HG03139 (cell line): ENCODE data around the gene MAP4K2.
A peak's percentile ranks its signal among the peaks of the same experiment; 100 is the strongest.

Experiments
- ATAC-seq: cut with Tn5 transposase; IDR thresholded peaks from one replicate; pipeline ENCODE4 v1.9.1; 2021; ENCODE audit not compliant: unreplicated experiment

The MAP4K2 gene

GRCh38 chr11:64813826-64814225, 10.8 kb upstream of the MAP4K2 start:
- ATAC-seq = no peak

DNA sequence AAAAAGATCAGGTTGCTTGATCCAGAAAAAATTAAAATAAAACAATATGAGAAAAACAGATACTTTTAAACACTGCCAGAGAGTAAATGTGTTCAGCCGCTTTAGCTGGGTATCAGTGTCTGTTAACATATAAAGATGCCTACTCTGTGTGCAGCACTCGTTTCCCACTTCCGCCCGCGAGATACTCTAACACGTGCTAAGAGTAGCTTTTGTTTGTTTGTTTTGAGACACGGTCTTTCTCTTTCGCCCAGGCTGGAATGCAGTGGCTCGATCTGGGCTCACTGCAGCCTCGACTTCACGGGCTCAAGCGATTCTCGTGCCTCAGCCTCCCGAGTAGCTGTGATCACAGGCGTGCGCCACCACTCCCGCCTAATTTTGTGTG, 7.9 kb upstream of the MAP4K2 start:
- no peak for ATAC-seq

- ATAC-seq = peak; percentile 61
These were observed 7.4 kb upstream of the MAP4K2 start, which contains the start of gene MEN1 for GRCh38 chr11:64810271-64810890. Gene MEN1 (minus strand): TSS chr11:64810551. CDS start chr11:64810109, 442 bp downstream.

DNA sequence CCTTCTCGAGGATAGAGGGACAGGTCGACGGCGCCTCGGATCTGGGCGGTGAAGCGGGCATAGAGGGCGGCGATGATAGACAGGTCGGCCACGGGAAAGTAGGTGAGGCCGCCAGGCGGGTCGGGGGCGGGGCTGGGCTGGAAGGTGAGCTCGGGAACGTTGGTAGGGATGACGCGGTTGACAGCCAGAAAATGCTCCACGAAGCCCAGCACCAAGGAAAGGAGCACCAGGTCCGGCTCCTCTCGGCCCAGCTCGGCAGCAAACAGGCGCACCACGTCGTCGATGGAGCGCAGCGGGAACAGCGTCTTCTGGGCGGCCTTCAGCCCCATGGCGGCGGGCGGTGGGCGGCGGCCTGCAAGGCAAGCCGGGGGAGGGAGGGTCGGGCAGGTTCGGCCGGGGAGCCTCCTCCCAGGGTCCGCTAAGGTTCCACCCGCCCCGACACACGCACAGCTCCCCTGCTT, 6.8 kb upstream of the MAP4K2 start:
- no peak for ATAC-seq

DNA sequence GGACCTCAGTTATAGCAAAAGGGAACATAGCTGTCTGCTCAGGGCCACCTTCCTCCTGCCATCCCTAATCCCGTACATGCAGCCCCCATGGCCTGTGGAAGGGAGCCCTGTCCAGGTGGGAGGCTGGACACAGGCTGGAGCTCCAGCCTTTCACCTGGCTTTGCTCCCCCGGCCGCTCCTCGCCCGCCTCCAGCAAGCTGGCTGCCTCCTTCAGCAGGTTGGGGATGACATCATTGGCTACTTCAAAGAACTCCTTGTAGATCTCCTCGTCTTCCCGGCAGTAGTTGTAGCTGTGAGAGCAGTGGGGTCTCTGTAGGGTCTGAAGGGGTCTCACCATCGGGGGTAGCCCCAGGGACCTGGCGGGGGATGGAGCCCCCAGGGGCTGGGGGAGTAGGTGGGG, 2.5 kb upstream of the MAP4K2 start:
- ATAC-seq = no peak

DNA sequence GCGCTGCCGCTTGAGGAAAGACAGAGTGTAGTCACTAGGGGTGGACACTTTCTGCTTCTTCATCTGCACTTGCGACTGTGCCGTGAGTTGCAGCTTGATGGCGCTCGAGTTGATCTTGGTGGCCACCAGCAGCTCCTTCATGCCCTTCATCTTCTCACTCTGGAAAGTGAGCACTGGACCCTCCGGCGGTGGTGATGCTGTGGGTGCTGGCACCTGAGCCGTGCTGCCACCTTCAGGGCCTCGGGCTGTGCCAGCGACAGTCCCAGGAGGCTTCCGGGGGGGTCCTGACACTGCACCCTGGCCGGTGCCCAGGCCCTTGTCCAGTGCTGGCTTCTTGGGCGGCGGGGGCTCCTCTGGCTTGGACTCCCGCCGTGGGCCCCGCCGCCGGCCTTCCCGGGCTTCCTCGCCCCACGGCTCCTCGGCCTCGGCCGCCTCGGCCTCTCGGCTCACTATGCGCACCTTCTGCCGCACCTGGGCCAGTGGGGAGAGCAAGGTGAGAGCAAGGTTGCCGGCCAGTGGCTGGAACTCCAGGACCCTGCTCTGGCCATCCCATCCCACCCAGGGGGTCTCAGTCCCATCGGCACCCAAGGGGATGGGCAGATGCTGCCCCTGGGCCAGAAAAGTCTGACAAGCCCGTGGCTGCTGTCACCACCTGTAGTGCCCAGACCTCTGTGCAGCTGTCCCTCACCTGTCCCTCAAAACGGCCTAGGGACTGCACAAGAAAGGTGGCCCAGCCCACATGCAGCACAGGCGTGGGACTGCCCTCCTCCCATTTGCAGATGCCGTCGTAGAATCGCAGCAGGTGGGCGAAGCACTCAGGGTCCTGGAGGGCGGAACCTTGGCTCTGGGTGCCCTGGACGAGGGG, 1.6 kb upstream of the MAP4K2 start:
- no peak for ATAC-seq

- ATAC-seq = no peak
These were observed 882 bp upstream of the MAP4K2 start for GRCh38 chr11:64803846-64804345.

DNA sequence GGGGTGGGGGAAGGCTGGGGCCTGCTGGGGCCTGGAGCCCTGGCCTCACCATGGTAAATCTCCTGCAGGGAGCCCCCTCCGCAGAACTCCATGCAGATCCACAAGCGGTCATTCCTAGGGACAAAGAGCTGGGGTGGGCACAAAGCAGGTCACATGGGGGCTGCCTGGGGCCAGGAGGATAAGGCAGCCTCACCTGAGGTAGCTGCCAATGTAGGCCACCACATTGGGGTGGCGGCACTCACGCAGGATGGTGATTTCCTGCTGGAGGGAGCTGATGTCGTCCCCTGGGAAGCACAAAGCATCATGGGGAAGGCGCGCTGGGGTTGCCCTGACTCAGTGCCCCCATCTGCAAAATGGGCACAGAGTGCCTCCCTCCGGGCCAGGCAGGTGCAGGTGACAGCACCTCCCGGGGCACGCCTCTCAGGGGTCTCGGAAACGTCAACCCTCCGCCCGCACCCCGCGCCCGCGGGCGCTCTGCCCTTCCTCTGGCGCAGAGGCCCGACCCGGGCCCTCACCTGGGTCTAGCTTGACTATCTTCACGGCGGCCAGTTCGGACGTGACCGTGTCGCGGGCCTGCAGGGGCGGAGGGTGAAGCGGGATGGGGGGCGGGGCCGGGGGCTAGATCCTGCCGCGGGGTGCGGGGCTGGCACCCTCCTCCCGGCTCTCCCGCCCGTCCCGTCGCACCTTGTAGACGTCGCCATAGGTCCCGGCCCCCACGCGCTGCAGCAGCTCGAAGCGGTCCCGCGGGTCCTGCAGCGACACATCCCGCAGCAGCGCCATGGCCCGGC, 450 bp downstream of the MAP4K2 start:
- ATAC-seq = no peak

DNA sequence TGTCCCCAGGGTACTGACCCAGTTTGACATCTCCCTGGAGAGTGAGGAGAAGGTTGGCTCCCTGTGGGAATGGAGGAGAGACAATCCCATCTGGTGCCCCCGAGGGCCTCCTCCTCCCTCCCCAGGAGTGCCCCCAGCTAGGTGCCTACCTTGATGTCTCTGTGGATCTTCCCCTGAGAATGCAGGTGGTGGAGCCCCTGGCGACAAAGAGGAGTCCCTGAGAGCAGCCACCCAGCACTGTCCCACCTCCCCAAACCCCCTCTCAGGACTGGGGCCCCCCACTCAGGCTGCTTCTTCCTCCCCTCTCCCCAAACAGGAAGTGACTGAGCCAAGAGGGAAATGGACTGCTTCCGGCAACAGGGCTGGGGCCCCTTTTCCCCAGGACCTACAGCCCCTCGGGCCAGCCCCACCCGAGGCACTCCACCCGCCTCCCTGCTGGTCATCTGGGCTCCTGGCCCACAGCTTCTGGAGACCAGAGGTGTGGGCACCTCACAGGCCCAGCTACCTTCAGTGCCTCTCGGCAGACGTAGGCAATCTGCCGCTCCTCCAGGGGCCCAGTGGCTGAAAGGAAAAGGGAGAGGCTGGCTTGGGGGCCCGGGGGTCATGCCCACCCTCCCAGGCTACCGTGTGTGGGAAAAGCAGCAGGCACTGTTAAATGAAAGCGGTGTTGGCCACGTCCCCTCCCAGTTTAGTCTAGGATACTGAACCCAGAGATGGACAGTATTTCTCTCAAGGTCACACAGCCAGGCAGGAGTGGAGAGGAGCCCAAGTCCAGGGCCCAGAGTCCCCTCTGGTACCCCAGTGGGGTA, 1.2 kb downstream of the MAP4K2 start:
- no peak for ATAC-seq

GRCh38 chr11:64801158-64801464, 1.9 kb downstream of the MAP4K2 start:
- no peak for ATAC-seq

DNA sequence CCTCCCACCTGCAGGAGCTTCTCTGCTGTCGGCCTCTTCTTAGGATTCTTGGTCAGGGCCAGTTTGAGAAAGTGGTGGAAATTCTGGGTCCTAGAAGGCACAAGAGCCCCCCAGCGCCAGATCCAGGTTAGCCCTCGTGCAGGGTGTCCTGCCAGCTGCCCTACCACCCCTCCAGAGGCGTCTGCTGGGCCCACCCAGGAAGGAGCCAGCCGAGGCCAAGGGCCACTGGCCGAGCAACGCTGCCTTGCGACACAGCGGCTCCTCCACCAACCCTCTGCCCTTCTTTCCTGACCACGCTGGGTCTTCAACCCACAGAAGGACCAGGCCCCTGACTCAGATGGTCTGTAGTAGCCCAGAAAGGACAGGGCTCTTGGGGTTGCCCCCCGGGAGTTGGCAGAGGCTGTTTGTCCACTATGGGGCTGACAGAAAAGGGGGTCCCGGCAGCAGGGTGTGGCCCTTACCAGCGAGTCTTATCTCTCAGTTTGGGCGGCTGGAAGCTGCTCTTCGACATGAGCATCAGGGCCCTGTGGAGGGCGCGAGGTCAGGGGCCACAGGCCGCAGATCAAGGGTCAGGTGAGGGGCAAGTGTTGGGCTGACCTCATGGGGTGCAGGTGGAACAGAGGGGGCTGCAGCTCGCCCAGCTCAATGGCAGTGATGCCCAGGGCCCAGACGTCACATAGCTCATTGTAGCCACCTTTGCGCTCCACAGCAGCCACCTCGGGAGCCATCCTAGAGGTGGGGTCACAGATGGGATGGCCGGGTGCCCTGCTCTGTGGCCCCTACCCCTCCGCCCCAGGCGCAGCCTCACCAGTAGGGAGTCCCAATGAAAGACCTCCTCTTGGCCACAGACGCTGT, 2.5 kb downstream of the MAP4K2 start:
- no peak for ATAC-seq

GRCh38 chr11:64799623-64800302, 3.3 kb downstream of the MAP4K2 start:
- ATAC-seq = no peak

DNA sequence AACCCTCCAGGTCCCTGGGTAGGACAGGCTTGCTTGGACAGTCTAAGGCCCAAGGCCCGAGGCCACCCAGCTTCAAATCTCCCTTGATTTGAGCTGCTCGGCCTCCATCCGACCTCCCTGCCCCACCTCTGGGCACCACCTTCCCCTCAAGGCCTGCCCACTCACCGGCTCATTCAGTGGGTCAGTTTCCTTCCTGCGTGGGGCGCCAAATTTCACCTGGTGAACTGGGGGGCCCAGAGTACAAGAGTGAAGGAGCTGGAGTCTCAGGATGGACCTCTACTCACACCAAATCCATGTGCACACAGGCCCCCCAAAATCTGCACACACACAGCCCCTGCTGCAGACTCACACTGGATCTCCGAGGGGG, 3.8 kb downstream of the MAP4K2 start:
- no peak for ATAC-seq

GRCh38 chr11:64796757-64797541, 6.1 kb downstream of the MAP4K2 start:
- ATAC-seq = no peak

DNA sequence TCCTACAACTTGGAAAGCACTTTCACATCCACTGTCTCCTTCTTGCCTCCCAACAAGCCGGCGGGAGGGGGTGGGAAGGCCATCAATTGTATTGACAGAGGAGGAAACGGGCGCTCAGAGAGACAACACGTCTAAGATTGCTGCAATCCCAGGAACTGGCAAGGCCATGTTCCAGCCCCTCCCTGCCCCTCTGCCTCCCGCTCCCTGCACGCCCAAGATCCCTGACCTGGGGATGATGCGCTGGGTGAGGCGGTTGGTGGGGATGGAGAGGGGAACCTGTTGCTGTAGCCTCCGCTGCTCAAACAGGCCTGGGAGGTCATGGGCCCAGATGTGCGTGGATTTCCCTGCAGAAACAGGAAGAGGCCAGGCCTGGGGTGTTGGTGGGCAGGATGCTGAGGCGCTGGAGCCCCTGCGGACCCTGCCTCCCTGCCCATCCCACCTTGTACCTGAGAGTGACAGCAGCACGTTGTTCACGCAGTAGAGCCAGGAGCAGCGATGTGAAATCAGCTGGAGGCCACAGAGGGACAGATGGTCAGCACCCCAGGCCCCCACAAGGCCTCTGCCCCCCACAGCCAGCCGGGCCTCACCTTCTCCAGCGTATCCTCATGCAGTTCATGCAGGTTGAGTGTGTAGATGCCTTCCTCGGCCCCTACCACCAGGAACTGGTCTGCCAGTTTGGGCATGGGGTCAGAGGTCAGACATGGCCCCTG, 6.8 kb downstream of the MAP4K2 start:
- ATAC-seq = no peak

- no peak for ATAC-seq
These were observed 8.5 kb downstream of the MAP4K2 start for GRCh38 chr11:64794526-64794925.

GRCh38 chr11:64793271-64794160, 9.5 kb downstream of the MAP4K2 start:
- no peak for ATAC-seq
